Measurements from ENCODE around the gene REV3L. TPM values are rescaled to one million over a fixed set of nuclear protein-coding genes. Genes with fewer than 3 reads are reported as not detected.

The REV3L gene
- total RNA-seq, 2 experiments from 2014 or later = 20.1 to 23.0 TPM

GRCh38 chr6:111254004-111254778 is 228.8 kb downstream of the REV3L start:
- H3K4me3 Mint-ChIP-seq = no peak overlapping the region
- H3K9me3 Mint-ChIP-seq = no peaks in the 10 kb centered on the region
- peaks cover 28% of the 10 kb centered on the region for H3K27me3 Mint-ChIP-seq
- ATAC-seq (ENCODE audit: low read depth) (no peak), DNase-seq (no peak)
- no peak overlapping the region for H3K27ac Mint-ChIP-seq
- H3K36me3 Mint-ChIP-seq = no peaks in the 10 kb centered on the region
- POLR2A ChIA-PET = interaction anchor here (0.7 kb wide), 1 partner anchor 352 kb away, joined by 3 read pairs; the partner anchor contains the start of gene TRAF3IP2
- H3K4me1 Mint-ChIP-seq = peaks cover 10% of the 10 kb centered on the region

GRCh38 chr6:111252726-111253125 is 230.3 kb downstream of the REV3L start:
- no peaks in the 10 kb centered on the region for H3K36me3 Mint-ChIP-seq
- no peak overlapping the region for H3K27ac Mint-ChIP-seq
- H3K27me3 Mint-ChIP-seq = peaks cover 26% of the 10 kb centered on the region
- ATAC-seq (ENCODE audit: low read depth) (no peak), DNase-seq (no peak)
- H3K9me3 Mint-ChIP-seq = no peaks in the 10 kb centered on the region
- no peak overlapping the region for H3K4me3 Mint-ChIP-seq
- POLR2A ChIA-PET = no interaction called here
- H3K4me1 Mint-ChIP-seq = peaks cover 1% of the 10 kb centered on the region

- H3K4me3 Mint-ChIP-seq = no peak overlapping the region
- H3K27ac Mint-ChIP-seq = no peak overlapping the region
- H3K9me3 Mint-ChIP-seq = no peaks in the 10 kb centered on the region
- H3K4me1 Mint-ChIP-seq = peaks cover 1% of the 10 kb centered on the region
- POLR2A ChIA-PET = no interaction called here
- DNase-seq = no peak
- no peaks in the 10 kb centered on the region for H3K36me3 Mint-ChIP-seq
- peaks cover 18% of the 10 kb centered on the region for H3K27me3 Mint-ChIP-seq
- no peak for ATAC-seq (ENCODE audit: low read depth)
Observed at GRCh38 chr6:111250791-111251354, 232.1 kb downstream of the REV3L start.

Other genes with a start within 250 kb of the REV3L start
- 10 to 100 TPM; 25.8 to 28.3 TPM for gene TRAF3IP2, start 122.7 kb upstream of the REV3L start, total RNA-seq